ENCODE results near the gene EYS.
"Not testable (repeated sequence)": the region's sequence is repeated elsewhere in the genome, so short reads cannot be mapped to it uniquely, and the experiment has no call there.

Gene EYS

GRCh38 chr6:65398851-65399250 lies 308.2 kb downstream of the EYS start:
- H3K4me3 ChIP-seq (ENCODE audit: low read depth, low read length), result no peak overlapping the region
- H2AFZ ChIP-seq (ENCODE audit: low read length, unreplicated experiment), result no peak overlapping the region
- H3K27ac ChIP-seq (ENCODE audit: low read depth, low read length), result no peak overlapping the region
- no peaks in the 10 kb centered on the region for H3K27me3 ChIP-seq (ENCODE audit: insufficient read depth, low read length)
- H3K79me2 ChIP-seq (ENCODE audit: control insufficient read depth, insufficient read depth, low read length, unreplicated experiment), result no peaks in the 10 kb centered on the region
- H3K4me1 ChIP-seq (ENCODE audit: control insufficient read depth, insufficient read depth, low read length, unreplicated experiment), result no peaks in the 10 kb centered on the region
- no peaks in the 10 kb centered on the region for H3K36me3 ChIP-seq (ENCODE audit: insufficient read depth, low read length)

DNA sequence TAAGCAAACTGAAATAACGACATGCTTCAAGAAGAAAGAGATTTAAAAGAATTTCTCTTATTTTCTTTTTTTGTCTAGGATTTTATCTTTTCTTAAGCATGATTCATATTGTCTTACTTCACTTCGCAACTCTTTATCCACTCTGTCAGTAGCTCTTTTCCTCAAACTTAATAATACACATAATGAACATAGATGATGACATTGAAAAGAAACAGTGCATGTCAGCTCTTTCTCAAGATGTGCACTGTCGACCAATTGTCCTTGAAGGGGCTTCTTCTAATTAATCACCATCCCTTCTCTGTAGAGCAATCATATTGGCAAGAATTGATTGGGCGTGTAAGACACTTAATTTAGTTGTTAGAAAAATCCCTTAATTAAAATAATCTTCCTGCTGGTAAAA lies 356.5 kb downstream of the EYS start:
- Histone ChIP-seq H3K79me2 (ENCODE audit: control insufficient read depth, insufficient read depth, low read length, unreplicated experiment) (no peaks in the 10 kb centered on the region), H3K4me1 (ENCODE audit: control insufficient read depth, insufficient read depth, low read length, unreplicated experiment) (no peaks in the 10 kb centered on the region), H3K27ac (ENCODE audit: low read depth, low read length) (no peak overlapping the region), H3K36me3 (ENCODE audit: insufficient read depth, low read length) (no peaks in the 10 kb centered on the region), H3K27me3 (ENCODE audit: insufficient read depth, low read length) (no peaks in the 10 kb centered on the region), H2AFZ (ENCODE audit: low read length, unreplicated experiment) (no peak overlapping the region), H3K4me3 (ENCODE audit: low read depth, low read length) (no peak overlapping the region)

GRCh38 chr6:65302655-65303054 lies 404.4 kb downstream of the EYS start:
- H3K36me3 ChIP-seq (ENCODE audit: insufficient read depth, low read length); H2AFZ ChIP-seq (ENCODE audit: low read length, unreplicated experiment); H3K4me3 ChIP-seq (ENCODE audit: low read depth, low read length); H3K79me2 ChIP-seq (ENCODE audit: control insufficient read depth, insufficient read depth, low read length, unreplicated experiment); H3K4me1 ChIP-seq (ENCODE audit: control insufficient read depth, insufficient read depth, low read length, unreplicated experiment); H3K27ac ChIP-seq (ENCODE audit: low read depth, low read length); H3K27me3 ChIP-seq (ENCODE audit: insufficient read depth, low read length): not testable (repeated sequence)

DNA sequence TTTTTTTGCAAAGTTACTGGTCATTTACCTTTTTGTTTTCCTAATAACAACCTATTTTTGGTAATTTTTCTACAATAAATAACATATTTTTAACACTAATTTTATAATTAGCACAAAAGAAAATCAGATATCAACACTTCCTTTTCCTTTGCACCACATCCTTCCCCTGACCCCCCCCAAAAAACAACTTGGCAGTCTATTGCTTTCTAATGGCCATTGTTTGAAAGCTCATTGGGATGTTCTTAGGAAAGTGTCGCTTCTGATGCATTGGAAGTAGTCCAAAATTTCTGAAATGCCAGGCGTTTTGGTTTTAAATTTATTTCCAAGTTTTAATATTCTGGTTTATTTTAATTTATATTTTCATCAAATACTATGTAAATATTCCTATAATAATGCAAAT lies 407.8 kb downstream of the EYS start:
- no peak overlapping the region for H2AFZ ChIP-seq (ENCODE audit: low read length, unreplicated experiment)
- no peaks in the 10 kb centered on the region for H3K36me3 ChIP-seq (ENCODE audit: insufficient read depth, low read length)
- no peaks in the 10 kb centered on the region for H3K27me3 ChIP-seq (ENCODE audit: insufficient read depth, low read length)
- no peak overlapping the region for H3K4me3 ChIP-seq (ENCODE audit: low read depth, low read length)
- H3K27ac ChIP-seq (ENCODE audit: low read depth, low read length), result no peak overlapping the region
- H3K79me2 ChIP-seq (ENCODE audit: control insufficient read depth, insufficient read depth, low read length, unreplicated experiment), result no peaks in the 10 kb centered on the region
- no peaks in the 10 kb centered on the region for H3K4me1 ChIP-seq (ENCODE audit: control insufficient read depth, insufficient read depth, low read length, unreplicated experiment)

- Histone ChIP-seq H3K79me2 (ENCODE audit: control insufficient read depth, insufficient read depth, low read length, unreplicated experiment) (no peaks in the 10 kb centered on the region), H3K27me3 (ENCODE audit: insufficient read depth, low read length) (no peaks in the 10 kb centered on the region), H2AFZ (ENCODE audit: low read length, unreplicated experiment) (no peak overlapping the region), H3K4me3 (ENCODE audit: low read depth, low read length) (no peak overlapping the region), H3K4me1 (ENCODE audit: control insufficient read depth, insufficient read depth, low read length, unreplicated experiment) (no peaks in the 10 kb centered on the region), H3K36me3 (ENCODE audit: insufficient read depth, low read length) (no peaks in the 10 kb centered on the region), H3K27ac (ENCODE audit: low read depth, low read length) (no peak overlapping the region)
These were observed 411.2 kb downstream of the EYS start for GRCh38 chr6:65295812-65296211.

- Histone ChIP-seq H3K27ac (ENCODE audit: low read depth, low read length) (no peak overlapping the region), H3K79me2 (ENCODE audit: control insufficient read depth, insufficient read depth, low read length, unreplicated experiment) (no peaks in the 10 kb centered on the region), H3K36me3 (ENCODE audit: insufficient read depth, low read length) (no peaks in the 10 kb centered on the region), H3K4me3 (ENCODE audit: low read depth, low read length) (no peak overlapping the region), H3K27me3 (ENCODE audit: insufficient read depth, low read length) (no peaks in the 10 kb centered on the region), H3K4me1 (ENCODE audit: control insufficient read depth, insufficient read depth, low read length, unreplicated experiment) (no peaks in the 10 kb centered on the region), H2AFZ (ENCODE audit: low read length, unreplicated experiment) (no peak overlapping the region)
These were observed 417.5 kb downstream of the EYS start for GRCh38 chr6:65289491-65289890.

GRCh38 chr6:65285275-65285674 lies 421.8 kb downstream of the EYS start:
- H3K36me3 ChIP-seq (ENCODE audit: insufficient read depth, low read length), result no peaks in the 10 kb centered on the region
- H3K79me2 ChIP-seq (ENCODE audit: control insufficient read depth, insufficient read depth, low read length, unreplicated experiment), result no peaks in the 10 kb centered on the region
- no peak overlapping the region for H3K4me3 ChIP-seq (ENCODE audit: low read depth, low read length)
- H3K27ac ChIP-seq (ENCODE audit: low read depth, low read length), result no peak overlapping the region
- H2AFZ ChIP-seq (ENCODE audit: low read length, unreplicated experiment), result no peak overlapping the region
- no peaks in the 10 kb centered on the region for H3K27me3 ChIP-seq (ENCODE audit: insufficient read depth, low read length)
- H3K4me1 ChIP-seq (ENCODE audit: control insufficient read depth, insufficient read depth, low read length, unreplicated experiment), result no peaks in the 10 kb centered on the region

GRCh38 chr6:65280060-65280459 lies 427.0 kb downstream of the EYS start:
- H3K27ac ChIP-seq (ENCODE audit: low read depth, low read length), result no peak overlapping the region
- no peaks in the 10 kb centered on the region for H3K36me3 ChIP-seq (ENCODE audit: insufficient read depth, low read length)
- no peak overlapping the region for H2AFZ ChIP-seq (ENCODE audit: low read length, unreplicated experiment)
- no peak overlapping the region for H3K4me3 ChIP-seq (ENCODE audit: low read depth, low read length)
- H3K79me2 ChIP-seq (ENCODE audit: control insufficient read depth, insufficient read depth, low read length, unreplicated experiment), result no peaks in the 10 kb centered on the region
- no peaks in the 10 kb centered on the region for H3K4me1 ChIP-seq (ENCODE audit: control insufficient read depth, insufficient read depth, low read length, unreplicated experiment)
- H3K27me3 ChIP-seq (ENCODE audit: insufficient read depth, low read length), result no peaks in the 10 kb centered on the region

GRCh38 chr6:65262241-65262640 lies 444.8 kb downstream of the EYS start:
- H3K36me3 ChIP-seq (ENCODE audit: insufficient read depth, low read length), result no peaks in the 10 kb centered on the region
- no peaks in the 10 kb centered on the region for H3K27me3 ChIP-seq (ENCODE audit: insufficient read depth, low read length)
- H3K27ac ChIP-seq (ENCODE audit: low read depth, low read length), result no peak overlapping the region
- no peaks in the 10 kb centered on the region for H3K79me2 ChIP-seq (ENCODE audit: control insufficient read depth, insufficient read depth, low read length, unreplicated experiment)
- H3K4me1 ChIP-seq (ENCODE audit: control insufficient read depth, insufficient read depth, low read length, unreplicated experiment), result no peaks in the 10 kb centered on the region
- no peak overlapping the region for H2AFZ ChIP-seq (ENCODE audit: low read length, unreplicated experiment)
- H3K4me3 ChIP-seq (ENCODE audit: low read depth, low read length), result no peak overlapping the region

DNA sequence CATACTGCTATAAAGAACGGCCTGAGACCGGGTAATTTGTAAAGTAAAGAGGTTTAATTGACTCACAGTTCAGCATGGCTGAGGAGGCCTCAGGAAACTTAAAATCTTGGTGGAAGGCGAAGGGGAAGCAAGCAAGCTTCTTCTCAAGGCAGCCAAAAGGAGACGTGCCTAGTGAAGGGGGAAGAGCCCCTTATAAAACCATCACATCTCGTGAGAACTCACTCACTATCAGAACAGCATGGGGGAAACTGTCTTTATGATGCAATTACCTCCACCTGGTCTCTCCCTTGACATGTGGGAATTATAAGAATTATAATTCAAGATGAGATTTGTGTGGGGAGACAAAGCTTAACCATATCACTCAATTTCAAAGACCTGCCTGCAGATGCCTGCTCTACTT lies 447.0 kb downstream of the EYS start:
- H3K4me1 ChIP-seq (ENCODE audit: control insufficient read depth, insufficient read depth, low read length, unreplicated experiment), result no peaks in the 10 kb centered on the region
- no peaks in the 10 kb centered on the region for H3K79me2 ChIP-seq (ENCODE audit: control insufficient read depth, insufficient read depth, low read length, unreplicated experiment)
- H3K27me3 ChIP-seq (ENCODE audit: insufficient read depth, low read length), result no peaks in the 10 kb centered on the region
- H3K36me3 ChIP-seq (ENCODE audit: insufficient read depth, low read length), result no peaks in the 10 kb centered on the region
- H3K4me3 ChIP-seq (ENCODE audit: low read depth, low read length), result no peak overlapping the region
- H3K27ac ChIP-seq (ENCODE audit: low read depth, low read length), result no peak overlapping the region
- no peak overlapping the region for H2AFZ ChIP-seq (ENCODE audit: low read length, unreplicated experiment)

GRCh38 chr6:65259059-65259458 lies 448.0 kb downstream of the EYS start:
- no peak overlapping the region for H2AFZ ChIP-seq (ENCODE audit: low read length, unreplicated experiment)
- no peaks in the 10 kb centered on the region for H3K27me3 ChIP-seq (ENCODE audit: insufficient read depth, low read length)
- no peaks in the 10 kb centered on the region for H3K36me3 ChIP-seq (ENCODE audit: insufficient read depth, low read length)
- H3K4me1 ChIP-seq (ENCODE audit: control insufficient read depth, insufficient read depth, low read length, unreplicated experiment), result no peaks in the 10 kb centered on the region
- H3K4me3 ChIP-seq (ENCODE audit: low read depth, low read length), result no peak overlapping the region
- H3K27ac ChIP-seq (ENCODE audit: low read depth, low read length), result no peak overlapping the region
- H3K79me2 ChIP-seq (ENCODE audit: control insufficient read depth, insufficient read depth, low read length, unreplicated experiment), result no peaks in the 10 kb centered on the region

GRCh38 chr6:65253041-65253440 lies 454.0 kb downstream of the EYS start:
- H3K27me3 ChIP-seq (ENCODE audit: insufficient read depth, low read length), result no peaks in the 10 kb centered on the region
- no peak overlapping the region for H3K4me3 ChIP-seq (ENCODE audit: low read depth, low read length)
- no peak overlapping the region for H2AFZ ChIP-seq (ENCODE audit: low read length, unreplicated experiment)
- H3K4me1 ChIP-seq (ENCODE audit: control insufficient read depth, insufficient read depth, low read length, unreplicated experiment), result no peaks in the 10 kb centered on the region
- no peak overlapping the region for H3K27ac ChIP-seq (ENCODE audit: low read depth, low read length)
- no peaks in the 10 kb centered on the region for H3K79me2 ChIP-seq (ENCODE audit: control insufficient read depth, insufficient read depth, low read length, unreplicated experiment)
- H3K36me3 ChIP-seq (ENCODE audit: insufficient read depth, low read length), result no peaks in the 10 kb centered on the region
